HG03439 (cell line): Measurements from ENCODE around the gene MAGI1.
"Not testable (repeated sequence)": the region's sequence is repeated elsewhere in the genome, so short reads cannot be mapped to it uniquely, and the experiment has no call there.

Experiments used
- ATAC-seq: cut with Tn5 transposase; IDR thresholded peaks from one replicate; pipeline ENCODE4 v1.9.1; 2021; ENCODE audit warnings: mild to moderate bottlenecking, moderate library complexity; ENCODE audit not compliant: unreplicated experiment

MAGI1 gene

GRCh38 chr3:65516998-65517397 lies 521.7 kb downstream of the MAGI1 start:
- no peak for ATAC-seq

- ATAC-seq = not testable (repeated sequence)
Observed at GRCh38 chr3:65514317-65514716, 524.4 kb downstream of the MAGI1 start.

- ATAC-seq = not testable (repeated sequence)
Observed at GRCh38 chr3:65509423-65509794, 529.3 kb downstream of the MAGI1 start.

DNA sequence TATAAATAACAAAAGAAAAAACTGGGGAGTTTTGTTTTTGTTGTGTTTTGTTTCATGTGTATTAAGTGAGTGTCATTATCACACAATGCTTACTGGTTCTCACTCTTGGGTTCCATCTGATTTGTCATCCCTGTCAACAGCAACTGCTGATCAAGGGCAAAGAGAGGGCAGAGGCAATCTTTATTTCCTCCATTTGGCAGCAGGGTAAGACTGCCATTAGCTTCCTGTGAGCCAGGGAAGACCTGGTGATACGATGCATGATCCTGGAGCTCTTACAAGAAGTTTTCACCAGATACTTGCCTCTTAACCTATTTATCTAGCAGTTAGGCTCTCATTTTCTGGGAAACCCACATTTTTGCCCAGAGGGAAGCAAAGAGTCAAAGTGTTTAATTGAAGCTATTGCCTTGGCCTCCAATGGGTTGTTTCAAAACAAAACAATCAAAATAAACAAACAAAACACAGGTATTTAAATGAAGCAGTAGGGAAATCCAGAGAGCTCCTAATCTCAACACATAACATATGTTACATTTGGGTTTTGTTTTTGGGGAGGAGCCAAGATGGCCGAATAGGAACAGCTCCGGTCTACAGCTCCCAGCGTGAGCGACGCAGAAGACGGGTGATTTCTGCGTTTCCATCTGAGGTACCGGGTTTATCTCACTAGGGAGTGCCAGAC lies 529.8 kb downstream of the MAGI1 start:
- no peak for ATAC-seq

DNA sequence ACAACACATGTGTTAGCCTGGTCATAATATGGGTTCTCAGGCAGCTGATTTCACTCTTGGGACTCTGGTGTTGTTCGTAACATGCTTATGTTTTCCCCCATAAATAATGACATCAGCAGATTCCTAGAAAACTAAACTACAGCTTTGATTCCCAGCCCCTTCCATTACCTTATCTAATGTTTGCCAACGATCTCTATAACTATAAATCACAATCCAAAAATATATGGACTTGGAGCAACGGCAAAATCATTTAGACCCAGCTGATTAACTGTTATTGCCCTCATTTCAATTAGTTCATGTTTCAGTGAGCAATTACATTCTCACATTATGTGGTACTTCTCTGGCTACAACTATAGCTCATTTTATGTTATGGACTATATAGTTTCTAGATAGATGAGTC lies 531.3 kb downstream of the MAGI1 start:
- no peak for ATAC-seq

- ATAC-seq = no peak
Observed at GRCh38 chr3:65503776-65504175, 534.9 kb downstream of the MAGI1 start.

- no peak for ATAC-seq
Observed at GRCh38 chr3:65502526-65502925, 536.2 kb downstream of the MAGI1 start.

GRCh38 chr3:65500398-65501306 lies 538.1 kb downstream of the MAGI1 start:
- no peak for ATAC-seq

DNA sequence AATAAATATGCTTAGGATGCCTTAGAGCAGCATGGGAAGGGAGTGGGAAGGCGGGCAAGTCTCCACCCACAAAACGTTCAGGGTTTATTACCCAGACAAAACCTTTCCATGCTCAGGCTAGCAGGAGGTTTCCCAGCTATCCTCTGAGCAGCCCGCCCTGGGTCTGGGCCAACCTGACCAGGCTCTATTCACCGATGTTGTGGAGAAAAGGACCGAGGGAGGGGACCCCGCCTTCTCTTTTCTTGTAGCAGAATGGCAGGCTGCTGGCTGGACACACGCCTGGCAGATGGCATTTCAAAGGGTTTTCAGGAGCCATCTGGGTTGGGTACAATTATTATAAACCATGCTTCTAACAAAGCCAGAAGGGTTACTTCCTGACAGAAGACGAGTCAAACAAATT lies 540.9 kb downstream of the MAGI1 start:
- no peak for ATAC-seq

DNA sequence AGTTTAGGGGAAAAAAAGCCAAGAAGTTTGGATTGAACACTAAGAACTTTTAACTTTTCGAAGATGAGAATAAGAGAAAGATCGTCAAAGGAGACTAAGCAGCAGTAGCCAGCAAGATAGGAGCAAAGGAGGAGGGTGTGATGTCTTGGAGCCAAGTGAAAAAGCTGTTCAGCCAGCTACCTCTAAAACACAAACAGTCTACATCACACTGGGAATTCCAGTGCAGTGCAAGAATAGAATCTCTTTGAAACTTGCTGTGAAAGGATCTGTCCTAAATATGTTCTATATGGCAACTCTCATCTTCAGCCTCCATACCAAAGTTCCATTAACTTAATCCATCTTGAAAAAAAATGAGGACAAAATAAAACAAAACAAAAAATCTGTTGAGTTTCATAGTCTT lies 541.5 kb downstream of the MAGI1 start:
- ATAC-seq = no peak

GRCh38 chr3:65493938-65494337 lies 544.8 kb downstream of the MAGI1 start:
- no peak for ATAC-seq

- ATAC-seq = no peak
Observed at GRCh38 chr3:65493371-65493882, 545.3 kb downstream of the MAGI1 start.

DNA sequence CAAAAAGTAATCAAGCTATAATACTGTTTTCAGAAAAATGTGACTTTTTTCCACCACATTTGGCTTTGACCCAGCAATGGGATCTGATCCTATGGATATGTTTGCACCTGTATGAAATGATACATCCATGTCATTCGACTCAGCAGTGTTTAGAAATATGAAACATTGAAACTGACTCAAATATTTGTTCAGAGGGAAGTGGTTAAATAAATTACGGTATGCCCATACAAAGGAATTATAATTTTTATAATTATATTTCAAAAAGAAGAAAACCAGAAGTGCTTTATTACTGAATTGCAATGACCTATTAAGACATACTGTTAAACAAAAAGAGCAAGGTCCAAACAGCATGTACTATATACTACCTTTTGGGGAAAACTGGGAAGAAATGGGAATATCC lies 546.5 kb downstream of the MAGI1 start:
- no peak for ATAC-seq

DNA sequence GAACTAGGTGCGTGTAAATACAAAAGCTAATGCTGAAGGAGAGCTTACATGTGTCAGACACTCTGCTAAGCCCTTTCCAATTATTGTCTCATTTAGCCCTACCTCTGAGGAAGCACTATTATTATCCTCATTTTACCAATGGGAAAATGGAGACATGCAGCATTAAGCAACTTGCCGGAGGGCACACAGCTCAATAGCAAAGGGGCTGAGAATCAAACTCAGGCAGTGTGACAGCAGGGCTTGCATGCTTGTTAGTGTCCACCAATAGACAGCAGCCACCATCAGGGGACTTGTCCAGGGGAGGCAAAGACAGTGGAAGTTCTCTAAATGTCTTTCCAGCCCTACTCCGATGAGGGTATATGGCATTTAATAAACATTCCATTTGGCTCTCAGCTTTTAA lies 548.6 kb downstream of the MAGI1 start:
- ATAC-seq = no peak

- no peak for ATAC-seq
Observed at GRCh38 chr3:65489253-65489652, 549.5 kb downstream of the MAGI1 start.

- ATAC-seq = no peak
Observed at GRCh38 chr3:65485826-65486469, 552.8 kb downstream of the MAGI1 start.

DNA sequence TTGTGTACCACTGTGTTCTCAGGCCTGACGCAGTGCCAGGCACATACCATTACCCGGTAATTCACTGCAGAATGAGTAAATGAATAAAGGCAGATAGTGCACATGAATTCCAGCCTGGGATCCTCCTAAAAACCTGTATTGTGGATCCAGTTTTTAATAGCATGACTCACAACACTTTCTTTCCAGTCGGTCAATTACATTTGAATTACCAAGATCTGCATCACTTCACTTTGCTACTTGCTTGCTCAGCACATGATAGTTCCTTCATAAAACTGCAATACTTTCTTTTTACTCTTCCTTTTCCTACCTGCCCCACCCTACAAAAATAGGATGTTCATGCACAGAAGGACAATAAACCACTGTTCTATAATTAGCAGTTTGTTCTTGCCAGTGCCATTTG lies 553.8 kb downstream of the MAGI1 start:
- ATAC-seq = no peak

GRCh38 chr3:65483480-65483879 lies 555.2 kb downstream of the MAGI1 start:
- ATAC-seq = no peak

GRCh38 chr3:65483011-65483410 lies 555.7 kb downstream of the MAGI1 start:
- ATAC-seq = no peak

GRCh38 chr3:65481085-65481484 lies 557.6 kb downstream of the MAGI1 start:
- no peak for ATAC-seq

GRCh38 chr3:65479990-65480389 lies 558.7 kb downstream of the MAGI1 start:
- ATAC-seq = no peak
